ENCODE results near the gene ZKSCAN1.

DNA sequence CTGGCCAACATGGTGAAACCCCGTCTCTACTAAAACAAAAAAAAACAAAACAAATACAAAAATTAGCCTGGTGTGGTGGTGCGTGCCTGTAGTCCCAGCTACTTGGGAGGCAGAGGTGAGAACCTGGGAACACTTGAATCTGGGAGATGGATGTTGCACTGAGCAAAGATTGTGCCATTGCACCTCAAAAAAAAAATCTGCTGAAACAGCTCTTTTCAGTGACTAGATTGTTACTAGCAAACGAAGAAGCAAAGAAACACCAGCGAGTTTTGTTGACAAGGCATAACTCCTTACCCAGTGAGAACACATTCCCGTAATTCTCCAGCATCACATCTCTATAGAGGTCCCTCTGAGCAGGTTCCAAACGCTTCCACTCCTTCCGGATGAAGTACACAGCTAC lies 59.4 kb downstream of the ZKSCAN1 start:
- TF ChIP-seq ZNF274 (IDR thresholded peaks at IDR 0.05; ENCODE audit: low read depth, low read length) = no peak
- no peak for TF ChIP-seq SUZ12 (IDR thresholded peaks at IDR 0.05; ENCODE audit: extremely low read depth, insufficient read depth, insufficient read length)
- no peak for TF ChIP-seq YY1 (IDR thresholded peaks at IDR 0.05; ENCODE audit: insufficient read depth, insufficient read length)
